Heart left ventricle (tissue), 13 donors: Measurements from ENCODE around the gene XPNPEP1.

Source experiments
- POLR2A ChIP-seq, 2 donors: fragments of 450-650 bp; IDR thresholded peaks; one replicate each; pipeline ENCODE4 v1.6.1; 2017; ENCODE audit warnings: antibody characterized with exemption in 2 of 2, mild to moderate bottlenecking in 2 of 2, moderate library complexity in 2 of 2
- TF ChIP-seq, protein P1 (sequence below), 12 donors: fragments of 200-600 bp; sonication (generic) in 4 of 12; IDR thresholded peaks; one replicate each; pipeline versions ENCODE4 v1.5.0 to v1.8.0; 2018 to 2022; ENCODE audit warnings: antibody characterized with exemption in 12 of 12, mild to moderate bottlenecking in 5 of 12
- donor health status: ischemic (EF 13 %, LVEDD 7.1; RV severe dilation, severe dysfunction).
- donor health status: DM: no; HTN: yes; CAD: no.
- donor health status: DM: no; HTN: no; CAD: no.
- donor health status: ischemic (EF 25% LVEDD 6.9; RV normal size, moderate dysfunction).
- donor health status: ischemic (EF 25% LVEDD 5.7; RV mildly dilated, moderate dysfunction).
- donor health status: ischemic (EF 35%, LVEDD 5.7; RV mildly dilated, moderate dysfunction).
- donor health status: nonischemic (EF 11% LVEDD 7.7; RV severe dilation, severe dysfunction).
- donor health status: DM: yes; HTN: yes; CAD: no.
- donor health status: PGD.
- donor health status: ischemic (EF 29% LVEDD 5.4; RV normal size, mild dysfunction).
- donor health status: nonischemic (EF 23%, LVEDD 6.1; RV moderate dilation, normal function).

DNA sequence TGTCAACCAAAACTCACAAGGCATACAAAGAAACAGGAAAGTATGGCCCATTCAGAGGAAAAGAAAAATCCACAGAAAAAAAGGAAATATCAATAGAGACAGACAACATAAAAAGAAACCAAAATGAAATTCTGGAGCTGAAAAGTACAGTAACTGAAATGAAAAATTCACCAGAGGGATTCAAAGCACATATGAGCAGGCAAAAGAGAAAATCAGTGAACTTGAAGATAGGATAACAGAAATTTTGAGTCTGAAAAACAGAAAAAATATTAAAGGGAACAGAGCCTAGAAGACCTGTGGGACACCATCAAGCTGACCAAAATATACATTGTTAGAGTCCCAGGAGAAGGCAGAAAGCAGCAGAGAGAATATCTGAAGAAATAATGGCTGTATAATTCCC lies 60.6 kb downstream of the XPNPEP1 start:
- TF ChIP-seq, protein P1, sequence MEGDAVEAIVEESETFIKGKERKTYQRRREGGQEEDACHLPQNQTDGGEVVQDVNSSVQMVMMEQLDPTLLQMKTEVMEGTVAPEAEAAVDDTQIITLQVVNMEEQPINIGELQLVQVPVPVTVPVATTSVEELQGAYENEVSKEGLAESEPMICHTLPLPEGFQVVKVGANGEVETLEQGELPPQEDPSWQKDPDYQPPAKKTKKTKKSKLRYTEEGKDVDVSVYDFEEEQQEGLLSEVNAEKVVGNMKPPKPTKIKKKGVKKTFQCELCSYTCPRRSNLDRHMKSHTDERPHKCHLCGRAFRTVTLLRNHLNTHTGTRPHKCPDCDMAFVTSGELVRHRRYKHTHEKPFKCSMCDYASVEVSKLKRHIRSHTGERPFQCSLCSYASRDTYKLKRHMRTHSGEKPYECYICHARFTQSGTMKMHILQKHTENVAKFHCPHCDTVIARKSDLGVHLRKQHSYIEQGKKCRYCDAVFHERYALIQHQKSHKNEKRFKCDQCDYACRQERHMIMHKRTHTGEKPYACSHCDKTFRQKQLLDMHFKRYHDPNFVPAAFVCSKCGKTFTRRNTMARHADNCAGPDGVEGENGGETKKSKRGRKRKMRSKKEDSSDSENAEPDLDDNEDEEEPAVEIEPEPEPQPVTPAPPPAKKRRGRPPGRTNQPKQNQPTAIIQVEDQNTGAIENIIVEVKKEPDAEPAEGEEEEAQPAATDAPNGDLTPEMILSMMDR (IDR thresholded peaks at IDR 0.05): no peak
- no peak for TF ChIP-seq POLR2A (IDR thresholded peaks at IDR 0.05)
